GM15510 (cell line): ENCODE measurements around the gene WDR5.

Experiments used
- POLR2A ChIP-seq: IDR thresholded peaks from 3 replicates; pipeline ENCODE4 v1.6.1; 2011; ENCODE audit warnings: borderline replicate concordance; ENCODE audit not compliant: insufficient read length; ENCODE audit errors: extremely low read depth

WDR5 gene

GRCh38 chr9:134173127-134174072 is 37.5 kb downstream of the WDR5 start:
- TF ChIP-seq POLR2A: no peak

GRCh38 chr9:134174073-134174449 is 38.2 kb downstream of the WDR5 start:
- no peak for TF ChIP-seq POLR2A

DNA sequence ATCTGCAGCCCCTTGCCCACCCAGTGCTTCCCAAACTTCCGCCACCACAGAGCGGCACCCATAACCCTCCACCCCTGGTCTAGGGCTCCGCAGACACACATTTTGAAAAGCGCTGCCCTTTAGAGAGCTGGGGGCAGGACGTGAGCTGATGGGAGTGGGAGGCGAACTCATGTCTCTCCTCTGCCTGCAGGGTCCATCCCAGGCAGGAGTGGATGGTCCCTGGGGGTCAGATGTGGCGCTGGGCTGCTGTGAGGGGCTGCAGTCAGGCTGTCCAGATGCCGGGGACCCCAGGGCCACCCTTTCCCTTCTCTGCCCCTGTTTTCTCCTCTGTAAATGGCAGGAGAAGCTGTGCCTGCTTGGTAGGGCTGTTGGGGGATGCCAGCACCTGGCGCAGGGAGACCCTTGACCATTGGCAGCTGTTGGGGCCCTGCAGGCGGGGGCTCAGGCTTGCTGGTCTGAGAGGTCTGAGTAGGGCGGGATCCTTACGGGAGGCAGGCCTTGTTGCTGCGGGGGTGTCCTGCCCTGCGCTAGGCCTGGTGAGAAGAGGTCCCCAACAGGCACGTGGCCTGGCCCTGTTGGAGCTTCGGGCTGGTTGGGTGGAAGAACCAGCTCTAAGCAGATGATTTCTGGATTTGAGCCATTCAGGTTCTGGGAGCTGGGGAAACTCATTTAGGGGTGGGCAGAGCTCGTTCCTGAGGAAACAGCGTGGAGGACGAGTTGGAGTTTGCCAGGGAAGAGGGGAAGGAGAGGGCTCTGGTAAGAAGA is 38.8 kb downstream of the WDR5 start:
- no peak for TF ChIP-seq POLR2A

DNA sequence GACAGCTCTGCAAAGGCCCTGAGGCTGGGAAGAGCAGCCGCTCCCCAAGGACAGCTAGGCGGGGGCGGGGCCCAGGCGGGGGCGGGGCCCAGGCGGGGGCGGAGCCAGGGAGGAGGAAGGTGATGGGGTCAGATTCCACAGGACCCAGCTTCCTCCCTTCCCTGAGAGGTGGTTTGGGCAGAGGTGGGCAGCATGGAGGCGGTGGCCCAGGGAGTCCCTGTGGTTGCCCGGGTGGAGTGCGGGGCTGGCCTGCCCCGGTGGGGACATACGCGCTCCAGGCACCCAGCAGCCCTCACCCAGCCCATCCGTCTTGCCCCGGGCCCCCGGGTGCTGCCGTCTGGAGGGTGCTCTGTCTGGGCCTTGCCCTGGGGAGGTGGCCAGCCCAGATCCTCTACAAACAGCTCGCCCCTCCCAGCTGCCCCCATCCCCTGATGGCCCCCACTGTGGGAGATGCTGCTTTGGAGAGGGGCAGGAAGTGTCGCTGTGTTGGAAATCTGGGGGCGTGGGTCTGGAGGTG is 39.5 kb downstream of the WDR5 start:
- no peak for TF ChIP-seq POLR2A

- no peak for TF ChIP-seq POLR2A
These were observed 40.1 kb downstream of the WDR5 start for GRCh38 chr9:134175808-134176598.

DNA sequence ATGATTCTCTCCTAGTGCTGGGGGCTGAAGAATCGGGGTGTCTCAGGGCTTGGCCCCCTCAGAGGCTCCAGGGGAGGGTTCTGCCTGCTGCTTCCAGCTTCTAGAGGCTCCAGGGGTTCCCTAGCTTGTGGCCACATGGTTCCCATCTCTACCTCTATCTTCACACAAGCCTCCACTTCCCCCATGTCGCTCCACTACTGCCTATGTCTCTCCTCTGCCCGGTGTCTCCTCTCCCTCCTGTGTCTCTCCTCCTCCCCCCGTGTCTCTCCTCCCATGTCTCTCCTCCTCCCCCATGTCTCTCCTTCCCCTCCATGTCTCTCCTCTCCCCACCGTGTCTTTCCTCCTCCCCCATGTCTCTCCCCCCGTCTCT is 40.7 kb downstream of the WDR5 start:
- no peak for TF ChIP-seq POLR2A

DNA sequence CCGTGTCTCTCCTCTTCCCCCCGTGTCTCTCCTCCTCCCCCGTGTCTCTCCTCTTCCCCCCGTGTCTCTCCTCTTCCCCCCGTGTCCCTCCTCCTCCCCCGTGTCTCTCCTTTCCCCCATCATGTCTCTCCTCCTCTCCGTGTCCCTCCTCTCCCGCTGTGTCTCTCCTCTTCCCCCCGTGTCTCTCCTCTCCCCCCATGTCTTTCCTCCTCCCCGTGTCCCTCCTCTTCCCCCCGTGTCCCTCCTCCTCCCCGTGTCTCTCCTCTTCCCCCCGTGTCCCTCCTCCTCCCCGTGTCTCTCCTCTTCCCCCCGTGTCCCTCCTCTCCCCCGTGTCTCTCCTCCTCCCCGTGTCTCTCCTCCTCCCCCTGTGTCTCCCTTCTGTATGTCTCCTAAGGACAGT is 41.3 kb downstream of the WDR5 start:
- TF ChIP-seq POLR2A: no peak

DNA sequence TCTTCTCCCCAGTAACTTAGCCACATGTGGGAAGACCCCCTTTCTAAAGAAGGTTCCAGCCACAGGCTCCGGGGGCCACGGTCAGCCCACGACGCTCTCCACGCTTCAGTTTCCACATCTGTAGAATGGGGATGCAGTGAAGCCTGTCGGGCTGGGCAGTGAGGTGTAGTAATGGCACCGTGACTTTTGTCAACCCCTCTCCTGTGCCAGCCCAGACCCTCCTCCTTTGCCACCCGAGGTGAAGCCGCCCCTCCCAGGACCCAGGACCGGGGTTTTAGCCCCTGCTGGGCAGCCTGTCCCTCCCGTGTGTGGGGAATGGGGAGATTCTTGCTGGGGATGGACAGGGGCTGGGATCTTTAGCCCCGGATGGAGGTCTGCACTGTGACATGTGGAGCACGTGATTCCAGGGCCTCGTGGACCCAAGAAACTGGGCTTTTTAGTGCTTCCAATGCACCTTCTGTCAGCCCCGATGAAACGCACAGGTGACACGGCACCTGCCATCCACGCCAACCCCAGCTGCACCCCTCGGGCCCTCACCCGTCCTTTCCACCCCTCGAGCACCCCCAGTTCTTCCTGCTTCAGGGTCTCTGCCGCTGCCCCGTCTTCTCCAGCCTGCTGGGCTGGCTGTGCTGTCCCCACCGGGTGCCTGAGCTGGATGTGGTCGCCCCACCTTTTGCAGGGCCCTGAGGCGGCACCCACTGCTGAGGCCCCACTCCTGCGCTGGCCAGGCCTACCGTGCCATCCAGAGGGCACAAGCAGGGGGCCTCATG is 41.9 kb downstream of the WDR5 start:
- TF ChIP-seq POLR2A: no peak

- no peak for TF ChIP-seq POLR2A
These were observed 42.5 kb downstream of the WDR5 start for GRCh38 chr9:134178394-134178767.

GRCh38 chr9:134178768-134179551 is 43.1 kb downstream of the WDR5 start:
- TF ChIP-seq POLR2A: no peak

DNA sequence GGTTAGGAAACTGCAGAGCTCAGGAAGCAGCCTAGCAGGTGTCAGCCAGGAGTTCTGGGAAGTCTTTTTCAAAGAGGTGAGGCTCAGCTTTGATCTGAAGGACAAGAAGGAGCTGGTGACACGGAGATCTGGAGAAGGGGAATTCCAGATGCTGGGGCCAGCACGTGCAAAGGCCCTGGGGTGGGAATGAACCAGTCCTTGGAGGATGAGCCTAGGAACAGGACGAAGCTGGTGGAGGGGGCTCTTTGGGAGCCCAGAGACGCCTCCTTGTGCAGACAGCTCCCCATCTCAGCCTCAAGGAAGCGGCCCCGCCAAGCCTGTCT is 43.7 kb downstream of the WDR5 start:
- TF ChIP-seq POLR2A: no peak

- TF ChIP-seq POLR2A: no peak
These were observed 44.3 kb downstream of the WDR5 start for GRCh38 chr9:134179918-134180785.

DNA sequence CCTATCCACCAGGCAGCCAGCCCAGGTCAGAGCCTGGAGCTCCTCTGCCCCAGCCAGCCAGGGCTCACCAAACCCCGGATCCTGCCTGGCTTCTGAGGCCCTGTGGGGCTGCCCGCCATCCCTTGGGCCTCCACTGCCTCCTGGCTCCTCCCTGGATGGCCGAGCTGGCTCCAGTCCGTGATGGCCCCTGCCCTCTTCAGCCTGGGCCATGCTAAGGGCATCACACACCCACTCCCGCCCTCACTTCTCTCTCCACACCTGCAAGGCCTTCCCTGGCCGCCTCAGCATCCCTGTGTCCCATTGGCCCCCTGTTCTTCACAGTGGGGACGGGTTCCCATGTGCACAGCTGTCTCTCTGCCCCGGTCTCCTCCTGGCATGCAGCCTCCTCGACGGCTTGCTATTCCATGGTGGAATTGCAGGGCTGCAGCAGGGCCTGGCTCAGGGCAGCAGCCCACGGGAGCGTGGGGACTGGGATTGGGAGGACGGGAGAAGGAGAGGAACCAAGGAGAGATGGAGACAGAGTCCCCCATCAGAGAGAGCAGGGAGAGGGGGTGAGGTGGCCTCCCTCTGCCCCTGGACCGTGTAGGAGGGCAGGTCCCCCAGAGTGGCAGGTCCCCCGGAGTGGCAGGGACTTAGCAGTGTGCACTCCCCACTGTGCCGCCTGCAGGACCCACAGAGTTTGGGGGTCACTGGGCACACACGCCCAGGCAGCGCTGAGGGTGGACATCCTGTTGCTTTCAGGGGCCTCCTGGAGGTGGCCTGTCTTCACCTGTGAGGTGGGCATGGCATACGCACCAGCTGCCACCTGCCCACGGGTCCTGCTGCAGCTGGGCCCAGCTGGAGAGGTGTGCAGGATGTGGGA is 45.1 kb downstream of the WDR5 start:
- TF ChIP-seq POLR2A: no peak
